Stimulated activated CD4-positive, alpha-beta T cell treated with anti-CD3 and anti-CD28 coated beads, Interleukin-15, amount 100 ng/mL, for 48 hours (primary cell): ENCODE data around the gene YWHAE.
"Not testable (repeated sequence)": the region's sequence is repeated elsewhere in the genome, so short reads cannot be mapped to it uniquely, and the experiment has no call there.

Experiments
- DNase-seq, 2 donors: peaks; one replicate each; pipeline ENCODE4 v3.0.0-alpha.2; 2020; ENCODE audit warnings: low read depth in 2 of 2

YWHAE gene

DNA sequence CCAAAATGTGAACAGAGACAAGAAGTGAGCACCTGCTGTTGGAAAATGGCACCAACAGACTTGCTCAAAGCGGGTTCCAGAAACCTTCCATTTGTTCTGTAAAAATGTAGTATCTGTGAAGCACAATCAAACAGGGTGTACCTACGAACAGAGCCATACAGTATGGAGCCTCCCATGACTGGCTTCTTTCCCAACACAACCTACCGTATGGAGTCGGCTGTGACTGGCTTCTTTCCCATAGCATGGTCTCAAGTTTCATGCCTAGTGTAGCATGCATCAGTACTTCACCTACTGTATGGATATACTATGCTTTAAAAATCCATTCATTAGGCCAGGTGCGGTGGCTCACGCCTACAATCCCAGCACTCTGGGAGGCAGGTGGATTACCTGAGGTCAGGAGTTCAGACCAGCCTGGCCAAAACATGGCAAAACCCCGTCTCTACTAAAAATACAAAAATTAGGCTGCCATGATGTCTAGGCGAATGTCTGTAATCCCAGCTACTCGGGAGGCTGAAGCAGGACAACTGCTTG, 26.2 kb downstream of the YWHAE start:
- DNase-seq, result no peak

DNA sequence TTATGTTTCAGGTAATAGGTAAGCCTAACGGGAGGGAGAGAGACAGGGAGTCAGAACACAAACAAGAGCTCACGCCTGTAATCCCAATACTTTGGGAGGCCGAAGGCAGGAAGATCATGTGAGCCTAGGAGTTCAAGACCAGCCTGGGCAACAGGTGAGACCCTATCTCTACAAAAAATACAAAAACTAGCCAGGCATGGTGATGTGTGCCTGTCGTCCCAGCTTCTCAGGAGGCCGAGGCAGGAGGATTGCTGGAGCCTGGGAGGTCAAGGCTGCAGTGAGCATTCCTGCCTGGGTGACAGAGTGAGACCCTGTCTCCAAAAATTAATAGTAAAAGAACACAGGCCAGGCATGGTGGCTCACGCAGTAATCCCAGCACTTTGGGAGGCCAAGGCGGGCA, 27.4 kb downstream of the YWHAE start:
- no peak for DNase-seq

DNA sequence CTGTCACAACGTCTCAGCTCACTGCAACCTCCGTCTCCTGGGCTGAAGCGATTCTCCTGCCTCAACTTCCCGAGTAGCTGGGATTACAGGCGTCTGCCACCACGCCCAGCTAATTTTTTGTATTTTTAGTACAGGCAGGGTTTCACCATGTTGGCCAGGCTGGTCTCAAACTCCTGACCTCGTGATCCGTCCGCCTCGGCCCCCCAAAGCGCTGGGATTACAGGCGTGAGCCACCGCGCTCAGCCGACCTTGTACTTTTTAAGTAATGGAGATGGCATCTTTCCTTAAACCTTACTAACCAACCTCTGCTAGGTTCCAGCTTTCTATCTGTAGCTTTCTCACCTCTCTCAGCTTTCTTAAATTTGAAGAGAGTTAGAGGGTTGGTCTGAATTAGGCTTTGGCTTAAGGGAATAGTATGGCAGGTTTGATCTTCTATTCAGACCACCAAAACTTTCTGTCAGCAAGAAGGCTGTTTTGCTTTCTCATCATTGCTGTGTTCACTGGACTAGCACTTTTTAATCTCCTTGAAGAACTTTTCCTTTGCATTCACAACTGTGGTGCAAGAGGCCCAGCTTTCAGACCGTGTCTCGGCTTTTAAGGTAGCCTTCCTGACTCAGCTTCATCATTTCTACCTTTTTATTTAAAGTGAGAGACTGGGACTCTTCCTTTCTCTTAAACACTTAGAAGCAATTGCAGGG, 28.0 kb downstream of the YWHAE start:
- DNase-seq, result no peak

DNA sequence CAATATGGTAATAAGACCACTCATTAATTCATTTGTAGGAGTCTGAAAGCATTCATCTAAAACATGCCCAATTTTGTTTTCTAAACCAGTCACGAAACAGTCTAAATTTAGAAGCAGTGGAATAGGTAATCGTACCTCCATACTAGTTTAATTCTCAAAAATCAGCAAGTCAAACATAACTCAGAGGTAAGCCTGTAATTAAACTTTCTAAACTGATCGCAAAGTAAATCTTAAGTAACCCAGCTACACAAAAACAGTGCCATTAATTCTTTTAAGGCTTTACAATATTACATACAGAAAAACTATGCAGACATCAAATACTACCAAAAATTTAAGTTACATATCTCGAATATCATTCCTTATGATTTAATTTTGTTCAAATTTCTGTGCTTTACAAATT, 31.4 kb downstream of the YWHAE start:
- no peak for DNase-seq

DNA sequence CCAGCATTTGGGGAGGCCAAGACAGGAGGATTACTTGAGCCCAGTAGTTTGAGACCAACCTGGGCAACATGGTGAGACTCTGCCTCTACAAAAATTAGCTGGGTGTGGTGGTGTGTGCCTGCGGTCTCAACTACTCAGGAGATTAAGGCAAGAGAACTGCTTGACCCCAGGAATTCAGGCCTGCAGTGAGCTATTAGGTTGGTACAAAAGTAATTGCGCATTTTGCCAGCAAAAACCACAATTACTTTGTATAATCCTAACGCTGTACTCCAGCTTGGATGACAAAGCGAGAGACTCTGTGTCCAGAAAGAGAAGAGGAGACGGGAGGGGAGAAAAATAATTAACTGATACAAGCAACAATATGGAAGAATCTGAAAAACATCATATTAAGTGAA, 32.7 kb downstream of the YWHAE start:
- no peak for DNase-seq

DNA sequence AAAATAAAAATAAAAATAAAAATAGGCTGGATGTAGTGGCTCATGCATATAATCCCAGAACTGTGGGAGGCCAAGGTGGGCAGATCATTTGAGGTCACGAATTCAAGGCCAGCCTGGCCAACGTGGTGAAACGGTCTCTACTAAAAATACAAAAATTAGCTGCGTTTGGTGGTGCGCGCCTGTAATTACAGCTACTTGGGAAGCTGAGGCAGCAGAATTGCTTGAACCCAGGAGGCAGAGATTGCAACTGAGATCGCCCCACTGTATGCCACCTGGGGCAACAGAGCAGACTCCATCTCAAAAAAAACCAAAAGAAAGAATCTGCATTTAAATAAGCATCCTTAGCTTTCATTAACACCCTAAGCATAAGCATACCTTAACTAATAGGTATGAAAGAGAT, 33.8 kb downstream of the YWHAE start:
- DNase-seq, result no peak

DNA sequence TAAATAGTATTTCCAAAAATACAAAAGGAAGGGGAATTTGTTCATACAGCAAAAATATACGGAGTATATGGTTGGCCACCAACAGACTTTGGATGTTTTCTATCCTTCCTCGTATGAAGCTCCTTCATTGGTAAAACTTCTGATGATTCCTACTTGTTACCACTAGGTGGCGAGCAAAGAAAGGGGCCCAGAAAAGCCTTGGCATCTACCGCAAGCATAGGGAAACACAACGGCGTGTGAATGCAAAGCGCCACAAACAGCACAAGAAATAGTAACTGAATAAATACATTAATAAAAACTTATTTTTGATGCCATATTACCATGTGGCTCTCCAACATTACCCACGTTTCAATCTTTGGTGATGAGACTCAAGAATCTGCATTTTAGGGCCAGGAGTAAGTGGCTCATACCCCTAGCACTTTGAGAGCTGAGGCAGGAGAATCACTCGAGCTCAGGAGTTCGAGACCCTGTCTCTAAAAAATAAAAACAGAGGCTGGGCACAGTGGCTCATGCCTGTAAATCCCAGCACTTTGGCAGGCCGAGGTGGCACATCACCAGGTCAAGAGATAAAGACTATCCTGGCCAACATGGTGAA, 34.5 kb downstream of the YWHAE start:
- DNase-seq, result no peak

DNA sequence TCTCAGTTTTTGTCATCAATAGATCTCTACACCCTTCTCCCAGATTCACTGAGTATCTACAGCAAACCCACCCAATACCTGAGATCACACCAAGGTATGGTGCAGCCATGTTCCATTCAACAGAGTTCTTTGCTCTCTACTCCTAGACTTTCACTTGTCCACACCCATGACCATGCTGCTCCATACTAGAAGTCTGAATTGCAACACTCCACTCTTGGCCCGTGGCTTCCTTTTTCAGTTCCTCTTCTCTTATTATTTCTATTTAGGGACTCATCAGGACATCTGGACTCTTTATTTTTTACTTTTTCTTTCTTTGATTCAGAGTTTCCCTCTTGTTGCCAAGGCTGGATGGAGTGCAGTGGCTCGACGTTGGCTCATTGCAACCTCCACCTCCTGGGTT, 37.1 kb downstream of the YWHAE start:
- no peak for DNase-seq

DNA sequence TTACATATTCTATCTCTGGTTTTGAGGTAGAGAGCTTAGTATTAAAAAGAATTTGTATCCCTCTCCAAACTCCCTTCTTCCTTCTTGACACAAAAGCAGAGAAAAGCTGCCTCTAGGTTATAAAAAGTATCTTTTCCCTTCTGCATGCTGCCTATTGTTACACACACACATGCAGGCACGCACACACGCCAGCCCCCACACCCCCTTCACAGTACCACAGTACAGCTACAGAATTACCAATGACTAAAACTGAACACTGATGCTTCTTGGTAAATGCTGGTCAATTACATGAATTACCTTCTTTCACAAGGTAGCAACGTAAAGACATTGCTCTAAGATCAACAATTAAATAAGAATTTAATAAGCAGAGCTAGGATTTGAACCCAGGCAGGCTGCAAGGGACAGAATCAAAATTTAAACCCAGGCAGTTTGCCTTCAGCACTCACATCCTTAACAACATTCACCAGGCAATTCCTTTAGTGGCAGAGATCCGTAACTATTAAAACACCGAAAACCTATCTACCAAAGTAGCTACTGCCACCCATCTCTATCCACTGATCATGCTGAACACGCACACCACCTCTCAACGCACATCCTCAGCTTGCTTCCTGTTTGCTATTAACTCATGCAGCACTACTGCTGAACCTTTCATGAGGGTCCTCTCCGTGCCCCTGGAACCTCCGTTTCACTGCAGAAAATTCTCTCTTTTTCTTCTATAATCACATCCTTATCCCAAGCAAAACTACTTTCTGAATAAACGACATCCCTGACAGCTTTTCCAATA, 37.8 kb downstream of the YWHAE start:
- DNase-seq, result no peak

DNA sequence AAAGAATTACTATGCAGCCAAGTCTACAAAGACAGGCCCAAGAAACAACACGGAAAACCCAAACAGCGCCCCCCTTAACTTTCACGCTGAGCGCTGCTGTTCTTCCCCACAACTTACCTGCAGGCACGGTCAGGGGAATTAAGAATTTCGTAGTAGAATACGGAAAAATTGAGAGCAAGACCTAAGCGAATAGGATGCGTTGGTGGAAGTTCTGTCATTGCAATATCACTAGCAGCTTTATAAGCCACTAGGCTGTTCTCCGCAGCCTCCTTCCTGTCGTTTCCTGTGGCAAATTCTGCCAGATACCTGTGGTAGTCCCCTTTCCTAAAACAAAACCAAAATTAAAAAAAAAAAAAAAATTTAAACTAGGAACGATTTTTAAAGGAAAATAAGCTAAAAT, 39.0 kb downstream of the YWHAE start:
- DNase-seq, result no peak

DNA sequence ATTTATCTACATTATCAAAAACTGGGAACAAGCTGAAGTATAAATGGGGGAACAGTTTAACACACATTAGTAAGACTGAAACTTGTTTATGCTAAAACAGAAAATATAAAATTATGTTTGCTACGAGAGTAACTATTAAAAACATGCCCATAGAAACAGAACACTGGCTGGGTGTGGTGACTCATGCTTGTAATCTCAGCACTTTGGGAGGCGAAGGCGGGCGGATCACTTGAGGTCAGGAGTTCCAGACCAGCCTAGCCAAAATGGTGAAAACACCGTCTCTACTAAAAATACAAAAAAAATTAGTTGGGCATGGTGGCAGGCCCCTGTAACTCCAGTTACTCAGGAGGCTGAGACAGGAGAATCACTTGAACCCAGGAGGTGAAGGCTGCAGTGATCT, 39.7 kb downstream of the YWHAE start:
- DNase-seq, result not testable (repeated sequence)

DNA sequence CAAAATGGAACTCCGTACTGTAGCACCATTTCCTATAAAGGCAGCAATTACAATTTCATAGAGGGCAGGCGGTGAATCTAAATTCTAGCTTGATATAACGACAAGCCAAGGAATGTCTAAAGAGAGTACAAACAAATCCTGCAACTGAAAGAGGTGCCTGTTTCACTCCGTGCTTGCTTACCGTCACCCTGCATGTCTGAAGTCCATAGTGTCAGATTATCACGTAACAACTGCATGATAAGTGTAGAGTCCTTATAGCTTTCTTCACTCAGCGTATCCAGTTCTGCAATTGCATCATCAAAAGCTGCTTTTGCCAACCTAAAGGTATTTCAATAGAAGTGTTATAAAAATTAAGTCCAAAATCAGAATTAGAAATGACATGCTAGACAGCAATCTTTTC, 46.0 kb downstream of the YWHAE start:
- no peak for DNase-seq

DNA sequence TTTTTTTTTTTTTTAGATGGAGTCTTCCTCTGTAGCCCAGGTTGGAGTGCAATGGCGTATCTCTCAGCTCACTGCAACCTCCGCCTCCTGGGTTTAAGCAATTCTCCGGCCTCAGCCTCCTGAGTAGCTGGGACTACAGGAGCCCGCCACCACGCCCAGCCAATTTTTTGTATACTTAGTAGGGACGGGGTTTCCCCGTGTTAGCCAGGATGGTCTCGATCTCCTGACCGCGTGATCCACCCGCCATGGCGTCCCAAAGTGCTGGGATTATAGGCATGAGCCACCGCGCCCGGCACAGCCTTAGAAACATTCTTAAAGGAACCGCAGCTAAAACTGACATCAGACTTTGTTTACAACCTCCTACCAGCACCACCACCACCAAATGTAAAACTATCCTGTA, 47.5 kb downstream of the YWHAE start:
- DNase-seq, result not testable (repeated sequence)

DNA sequence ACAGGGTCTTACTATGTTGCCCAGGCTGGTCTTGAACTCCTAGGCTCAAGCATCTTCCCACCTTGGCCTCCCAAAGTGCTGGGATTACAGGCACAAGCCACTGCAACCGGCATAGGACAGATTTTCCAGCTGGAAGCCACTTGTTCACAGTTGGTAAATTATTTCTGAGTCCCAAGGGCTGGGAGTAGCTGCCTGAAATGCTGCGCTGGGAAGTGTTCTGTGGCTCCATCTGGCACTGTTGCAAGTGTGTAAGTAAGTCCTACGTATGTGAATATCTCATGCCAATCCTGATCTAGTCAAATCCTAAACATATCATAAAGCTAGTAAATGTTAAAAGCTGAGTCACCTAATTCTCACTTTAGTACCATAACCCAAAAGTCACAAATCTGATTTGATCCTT, 48.1 kb downstream of the YWHAE start:
- DNase-seq, result no peak

DNA sequence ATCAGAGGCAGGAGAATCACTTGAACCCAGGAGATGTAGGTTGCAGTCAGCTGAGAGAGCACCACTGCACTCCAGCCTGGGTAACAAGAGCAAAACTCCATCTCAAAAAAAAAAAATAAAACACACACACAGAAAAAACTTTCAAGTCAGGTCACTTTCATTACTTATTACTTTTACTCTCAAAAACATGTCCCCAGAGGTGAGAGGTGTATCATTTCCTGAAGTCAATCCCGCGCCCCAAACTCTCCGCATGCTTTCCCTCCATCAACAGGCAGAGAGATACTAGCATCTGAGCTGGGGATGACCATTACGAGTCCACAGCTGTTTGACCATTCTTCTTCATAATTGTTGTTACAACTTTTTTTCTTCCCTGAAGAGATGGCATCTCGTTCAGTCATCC, 48.7 kb downstream of the YWHAE start:
- no peak for DNase-seq

DNA sequence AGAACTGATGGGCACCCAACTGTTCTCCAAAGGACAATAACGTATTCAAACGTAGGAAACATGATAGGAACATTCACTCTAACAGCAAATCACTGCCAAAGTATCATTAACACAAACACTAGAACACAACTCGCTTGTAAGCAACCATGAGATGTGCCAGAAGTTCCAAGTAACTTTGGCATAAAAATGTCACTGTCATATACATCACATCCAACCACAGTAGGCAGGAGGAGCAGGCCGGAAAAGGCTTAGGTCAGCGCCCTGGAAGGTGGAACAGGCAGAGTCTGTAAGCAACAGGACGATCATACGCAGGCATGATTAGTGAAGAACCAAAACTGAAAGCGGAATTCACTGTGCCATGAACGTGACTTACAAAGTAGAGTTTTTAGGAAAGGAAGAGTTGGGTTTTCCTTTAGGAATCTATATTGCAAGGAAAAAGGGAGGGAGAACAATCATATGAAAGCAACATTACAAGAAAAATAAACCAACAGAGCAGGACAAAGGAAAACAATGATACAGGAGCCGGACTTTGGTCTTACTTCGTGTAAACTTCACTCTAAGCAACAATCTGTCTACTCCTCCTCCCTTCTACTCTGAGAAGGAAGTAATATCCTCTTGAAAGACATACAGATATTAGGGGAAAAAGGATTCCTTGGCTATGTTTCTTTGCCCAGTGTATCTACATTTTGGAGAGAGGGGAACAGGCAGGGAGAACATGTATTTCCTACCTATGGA, 52.3 kb downstream of the YWHAE start:
- DNase-seq, result no peak

DNA sequence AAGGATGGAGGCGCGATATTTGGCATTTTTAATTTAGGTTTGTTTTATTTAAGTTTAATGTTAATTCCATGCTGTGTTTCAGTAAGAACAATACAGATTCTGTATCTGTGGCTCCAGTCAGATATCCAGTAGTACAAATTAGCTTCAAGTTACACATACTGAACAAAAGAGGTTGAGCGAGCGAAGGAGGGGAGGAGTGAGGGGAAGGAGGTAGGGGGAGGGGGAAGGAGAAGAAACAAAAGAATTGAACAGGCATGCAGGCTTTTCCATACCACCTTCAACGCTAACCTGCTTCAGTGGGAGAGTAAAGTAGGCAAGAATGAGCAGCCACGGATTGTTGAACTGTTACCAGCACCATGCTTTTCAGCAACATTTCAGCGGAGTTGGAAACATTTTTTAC, 55.5 kb downstream of the YWHAE start:
- no peak for DNase-seq

DNA sequence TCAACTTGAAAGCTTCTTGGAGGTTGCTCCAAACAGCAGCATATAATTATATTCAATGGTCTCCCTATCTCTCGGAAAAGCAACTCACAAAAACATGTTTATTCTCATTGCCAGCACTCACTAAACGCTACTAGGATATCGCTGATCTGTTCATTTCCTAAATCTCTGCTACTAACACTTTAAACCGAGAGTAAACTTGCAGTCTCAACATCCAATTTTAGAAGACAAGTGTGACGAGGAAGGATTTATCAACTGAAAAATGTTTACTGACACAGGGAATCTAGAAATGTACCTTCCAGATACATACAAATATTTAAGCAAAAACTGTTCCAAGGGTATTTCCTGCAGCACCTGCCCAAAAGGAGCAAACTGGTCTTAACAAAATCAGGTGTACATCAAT, 56.5 kb downstream of the YWHAE start:
- no peak for DNase-seq

DNA sequence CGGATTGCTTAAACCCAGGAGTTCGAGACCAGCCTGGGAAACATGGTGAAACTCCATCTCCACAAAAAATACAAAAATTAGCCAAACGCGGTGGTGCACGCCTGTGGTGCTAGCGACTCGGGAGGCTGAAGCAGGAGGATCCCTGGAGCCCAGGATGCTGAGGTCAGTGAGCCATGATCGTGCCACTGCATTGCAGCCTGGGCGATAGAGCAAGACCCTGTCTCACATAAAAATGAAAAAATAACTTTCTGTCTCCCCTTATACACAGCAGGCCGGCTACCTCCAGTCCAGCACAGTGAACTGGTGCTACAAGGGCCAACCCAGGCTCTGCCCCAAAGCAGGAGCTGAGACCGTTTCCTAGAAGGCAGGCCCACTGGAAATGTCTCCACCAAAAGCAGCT, 59.7 kb downstream of the YWHAE start:
- no peak for DNase-seq

DNA sequence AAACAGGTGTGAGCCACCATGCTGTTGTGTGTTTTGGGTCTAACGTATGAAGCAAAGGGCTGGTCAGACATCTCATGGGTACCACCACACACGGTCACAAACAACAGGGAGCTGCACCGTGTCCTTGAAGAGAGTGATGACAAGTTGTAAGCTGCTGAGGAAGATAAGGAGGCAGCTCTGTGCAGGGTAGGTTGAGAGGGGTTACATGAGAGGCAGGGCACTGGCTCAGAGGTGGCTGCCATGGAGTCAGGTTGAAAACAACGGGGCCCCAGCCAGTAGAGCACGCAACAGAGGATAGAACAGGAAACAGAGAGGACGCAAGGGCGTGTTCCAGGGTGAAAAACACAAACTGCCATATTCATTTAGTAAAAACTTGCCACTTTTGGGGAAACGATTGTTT, 68.3 kb downstream of the YWHAE start:
- no peak for DNase-seq

DNA sequence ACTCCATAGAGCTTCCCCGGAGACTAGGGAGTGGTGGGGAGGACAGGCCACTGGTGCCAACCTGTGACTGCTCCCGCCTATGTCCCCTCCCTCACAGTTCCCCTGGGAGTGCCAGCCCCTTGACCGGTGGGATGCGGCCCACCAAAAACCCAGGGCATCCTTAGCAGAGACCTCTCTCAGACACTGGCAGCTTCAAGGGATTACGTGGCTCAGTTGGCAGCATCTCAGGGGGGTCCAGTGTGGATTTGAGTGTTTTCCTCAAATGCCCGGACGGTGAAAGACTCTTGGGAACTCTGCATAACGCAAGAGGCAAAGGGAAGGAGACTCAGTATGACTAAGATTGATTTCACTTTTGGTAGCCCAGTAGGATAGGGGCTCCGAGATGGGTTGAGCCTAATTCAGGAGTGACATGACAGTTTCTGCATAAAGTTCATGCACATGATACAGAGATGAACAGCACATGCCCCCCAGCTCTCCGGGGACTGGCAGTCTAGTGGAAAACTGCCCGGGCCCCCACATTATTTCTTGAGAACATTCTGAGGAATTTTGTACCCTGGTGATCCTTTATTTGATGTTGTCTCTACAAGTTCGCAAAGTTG, 70.2 kb downstream of the YWHAE start:
- DNase-seq, result no peak

DNA sequence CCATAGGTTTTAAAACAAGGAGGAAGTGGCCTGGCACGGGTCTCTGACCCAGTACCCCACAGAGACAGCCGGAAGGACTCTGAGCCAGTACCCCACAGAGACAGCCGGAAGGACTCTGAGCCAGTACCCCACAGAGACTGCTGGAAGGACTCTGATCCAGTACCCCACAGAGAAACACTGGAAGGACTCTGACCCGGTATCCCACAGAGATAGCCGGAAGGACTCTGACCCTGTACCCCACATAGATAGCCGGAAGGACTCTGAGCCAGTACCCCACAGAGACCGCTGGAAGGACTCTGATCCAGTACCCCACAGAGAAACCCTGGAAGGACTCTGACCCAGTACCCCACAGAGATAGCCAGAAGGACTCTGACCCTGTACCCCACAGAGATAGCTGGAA, 71.6 kb downstream of the YWHAE start:
- no peak for DNase-seq
